Measurements from ENCODE around the gene VMAC. TPM values are rescaled to one million over a fixed set of nuclear protein-coding genes. Genes with fewer than 3 reads are reported as not detected.

Gene VMAC
- total and polyA plus RNA-seq, 2 donors (not counting 1 experiment from before 2014, with no cell fraction given), result 27.1 to 27.2 TPM

DNA sequence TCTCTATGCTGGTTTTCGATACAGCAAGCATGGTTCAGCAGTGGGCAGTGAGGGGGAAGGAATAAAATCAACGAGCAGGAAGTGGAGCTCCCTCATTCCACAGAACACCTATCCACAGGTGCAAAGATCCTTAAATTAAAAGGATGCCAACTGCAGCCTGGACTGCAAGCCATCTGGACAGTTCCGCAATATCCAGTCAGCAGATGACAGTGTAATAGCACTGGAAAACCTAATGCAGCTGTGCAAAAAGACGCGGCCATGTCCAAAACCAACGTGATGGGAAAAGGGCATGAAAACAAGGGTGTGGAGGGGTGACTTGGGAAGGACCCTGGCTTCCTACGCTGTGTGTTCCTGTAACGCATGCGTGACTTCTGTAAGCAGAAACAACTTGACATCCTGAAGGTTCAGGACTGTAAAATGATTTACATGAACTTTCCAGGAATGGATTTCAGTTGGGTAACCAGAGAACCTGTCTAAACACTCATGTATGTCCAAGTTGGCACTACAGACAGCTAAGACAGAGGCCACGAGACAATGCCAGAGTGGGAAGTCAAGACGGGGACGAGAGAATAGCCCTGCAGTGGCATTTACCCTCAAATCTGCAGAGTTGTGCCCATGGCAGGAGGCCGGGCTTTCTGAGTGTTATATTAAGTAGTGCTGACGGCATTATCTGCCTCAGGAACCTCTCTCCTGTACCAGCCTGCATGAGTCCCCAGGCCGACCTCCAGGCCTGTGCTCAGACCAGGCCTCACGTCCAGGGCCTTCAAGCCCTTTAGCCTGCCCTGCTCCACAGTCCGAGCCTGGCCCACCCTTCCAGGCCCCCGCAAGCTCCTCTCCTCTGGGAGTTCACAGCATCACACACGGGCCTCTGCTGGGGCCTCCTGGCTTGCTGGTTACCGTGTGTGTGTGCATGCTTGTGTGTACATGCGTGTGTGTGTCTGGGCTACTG lies 35.9 kb downstream of the VMAC start:
- POLR2A ChIA-PET, result no interaction called here
- no peak for DNase-seq
- CTCF ChIA-PET, result no interaction called here

DNA sequence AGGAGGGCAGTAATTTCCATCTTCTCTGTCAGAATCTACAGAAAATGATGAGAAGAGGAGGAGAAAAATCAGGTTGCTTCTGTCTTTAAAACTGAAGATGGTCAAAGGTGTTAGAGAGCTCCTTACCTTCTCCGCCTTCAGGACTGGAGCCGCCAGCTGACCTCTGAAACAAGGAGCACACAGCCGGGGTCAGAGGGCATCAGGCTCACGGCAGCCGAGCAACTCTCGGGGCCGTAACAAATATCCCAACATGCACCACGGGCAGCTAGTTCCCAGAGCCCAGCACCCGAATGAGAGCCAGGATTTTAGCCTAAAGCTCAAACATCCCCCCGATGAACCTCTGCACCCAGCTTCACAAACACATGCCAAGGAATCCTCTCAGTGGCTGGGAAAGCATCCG lies 37.0 kb downstream of the VMAC start:
- Mint-ChIP-seq H3K4me3 (no peak overlapping the region), H3K27ac (no peak overlapping the region), H3K9me3 (ENCODE audit: insufficient read depth) (no peaks in the 10 kb centered on the region), H3K4me1 (peaks cover 1% of the 10 kb centered on the region), H3K27me3 (no peaks in the 10 kb centered on the region)
- ATAC-seq (ENCODE audit: low read depth) (no peak), DNase-seq (no peak)
- Histone ChIP-seq H3K4me2 (replicated peaks; ENCODE audit: low read depth, low read length, poor library complexity, severe bottlenecking) (no peak overlapping the region), H3K4me1 (ENCODE audit: control insufficient read depth in 2 of 2, insufficient read depth in 2 of 2, low read length in 2 of 2) (no peaks in the 10 kb centered on the region), H3K27ac (ENCODE audit: low read length in 2 of 2) (no peak overlapping the region), H2AFZ (ENCODE audit: insufficient read depth, low read depth, low read length, poor library complexity, severe bottlenecking) (no peak overlapping the region), H3K27me3 (replicated peaks in 1 of 4; ENCODE audit: control extremely low read depth in 1 of 4, control insufficient read depth in 3 of 4, insufficient read depth in 4 of 4, low read length in 3 of 4) (no peaks in the 10 kb centered on the region), H3K79me2 (ENCODE audit: control insufficient read depth, insufficient read depth, low read length) (peaks cover 75% of the 10 kb centered on the region), H3K36me3 (replicated peaks in 1 of 2; ENCODE audit: control extremely low read depth in 1 of 2, control insufficient read depth in 1 of 2, extremely low read depth in 1 of 2, insufficient read depth in 2 of 2, low read length in 1 of 2) (peaks cover 2 to 54% of the 10 kb centered on the region in 2 experiments), H3K9me3 (ENCODE audit: control extremely low read depth in 1 of 3, control insufficient read depth in 2 of 3, insufficient read depth in 1 of 3, low read length in 2 of 3) (no peaks in the 10 kb centered on the region), H4K20me1 (ENCODE audit: control insufficient read depth, insufficient read depth, low read length, poor library complexity, severe bottlenecking) (peaks cover 92% of the 10 kb centered on the region), H3K4me3 (ENCODE audit: control extremely low read depth in 1 of 5, extremely low read depth in 1 of 5, insufficient read depth in 1 of 5, low read depth in 2 of 5, low read length in 4 of 5) (no peak overlapping the region), H3K9ac (ENCODE audit: low read length) (no peak overlapping the region)
- 99% methylated on average over 11 of the region's 11 CpGs for WGBS (ENCODE audit: insufficient coverage)
- CTCF ChIA-PET, result interaction anchor here (0.8 kb wide), 1 partner anchor 26 kb away, joined by 3 read pairs; no protein-coding TSS in a partner anchor
- intact Hi-C loops (cut with micrococcal nuclease), result no loop called here
- TF ChIP-seq, protein P1, sequence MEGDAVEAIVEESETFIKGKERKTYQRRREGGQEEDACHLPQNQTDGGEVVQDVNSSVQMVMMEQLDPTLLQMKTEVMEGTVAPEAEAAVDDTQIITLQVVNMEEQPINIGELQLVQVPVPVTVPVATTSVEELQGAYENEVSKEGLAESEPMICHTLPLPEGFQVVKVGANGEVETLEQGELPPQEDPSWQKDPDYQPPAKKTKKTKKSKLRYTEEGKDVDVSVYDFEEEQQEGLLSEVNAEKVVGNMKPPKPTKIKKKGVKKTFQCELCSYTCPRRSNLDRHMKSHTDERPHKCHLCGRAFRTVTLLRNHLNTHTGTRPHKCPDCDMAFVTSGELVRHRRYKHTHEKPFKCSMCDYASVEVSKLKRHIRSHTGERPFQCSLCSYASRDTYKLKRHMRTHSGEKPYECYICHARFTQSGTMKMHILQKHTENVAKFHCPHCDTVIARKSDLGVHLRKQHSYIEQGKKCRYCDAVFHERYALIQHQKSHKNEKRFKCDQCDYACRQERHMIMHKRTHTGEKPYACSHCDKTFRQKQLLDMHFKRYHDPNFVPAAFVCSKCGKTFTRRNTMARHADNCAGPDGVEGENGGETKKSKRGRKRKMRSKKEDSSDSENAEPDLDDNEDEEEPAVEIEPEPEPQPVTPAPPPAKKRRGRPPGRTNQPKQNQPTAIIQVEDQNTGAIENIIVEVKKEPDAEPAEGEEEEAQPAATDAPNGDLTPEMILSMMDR (IDR thresholded peaks at IDR 0.05), result no peak
- TF ChIP-seq EZH2 (IDR thresholded peaks at IDR 0.05; ENCODE audit: borderline replicate concordance, insufficient read depth, low read depth, low read length, poor library complexity, severe bottlenecking), result no peak
- POLR2A ChIA-PET, result no interaction called here

More for the DNA sequence above, 35.9 kb downstream of the VMAC start:
- WGBS (ENCODE audit: insufficient coverage), result 100% methylated on average over 12 of the region's 21 CpGs
- Mint-ChIP-seq H3K4me3 (no peak overlapping the region), H3K27me3 (no peaks in the 10 kb centered on the region), H3K9me3 (ENCODE audit: insufficient read depth) (no peaks in the 10 kb centered on the region), H3K4me1 (no peaks in the 10 kb centered on the region), H3K27ac (no peak overlapping the region)
- Histone ChIP-seq H4K20me1 (ENCODE audit: control insufficient read depth, insufficient read depth, low read length, poor library complexity, severe bottlenecking) (peaks cover 92% of the 10 kb centered on the region), H3K4me3 (ENCODE audit: control extremely low read depth in 1 of 5, extremely low read depth in 1 of 5, insufficient read depth in 1 of 5, low read depth in 2 of 5, low read length in 4 of 5) (no peak overlapping the region), H3K4me1 (ENCODE audit: control insufficient read depth in 2 of 2, insufficient read depth in 2 of 2, low read length in 2 of 2) (no peaks in the 10 kb centered on the region), H3K9me3 (ENCODE audit: control extremely low read depth in 1 of 3, control insufficient read depth in 2 of 3, insufficient read depth in 1 of 3, low read length in 2 of 3) (no peaks in the 10 kb centered on the region), H2AFZ (ENCODE audit: insufficient read depth, low read depth, low read length, poor library complexity, severe bottlenecking) (no peak overlapping the region), H3K79me2 (ENCODE audit: control insufficient read depth, insufficient read depth, low read length) (peaks cover 75% of the 10 kb centered on the region), H3K4me2 (replicated peaks; ENCODE audit: low read depth, low read length, poor library complexity, severe bottlenecking) (no peak overlapping the region), H3K9ac (ENCODE audit: low read length) (no peak overlapping the region), H3K36me3 (replicated peaks in 1 of 2; ENCODE audit: control extremely low read depth in 1 of 2, control insufficient read depth in 1 of 2, extremely low read depth in 1 of 2, insufficient read depth in 2 of 2, low read length in 1 of 2) (peaks cover 2 to 56% of the 10 kb centered on the region in 2 experiments), H3K27ac (ENCODE audit: low read length in 2 of 2) (no peak overlapping the region), H3K27me3 (replicated peaks in 1 of 4; ENCODE audit: control extremely low read depth in 1 of 4, control insufficient read depth in 3 of 4, insufficient read depth in 4 of 4, low read length in 3 of 4) (no peaks in the 10 kb centered on the region)
- intact Hi-C loops (cut with micrococcal nuclease), result no loop called here
- TF ChIP-seq, protein P1 (IDR thresholded peaks at IDR 0.05), result no peak
- no peak for TF ChIP-seq EZH2 (IDR thresholded peaks at IDR 0.05; ENCODE audit: borderline replicate concordance, insufficient read depth, low read depth, low read length, poor library complexity, severe bottlenecking)
- no peak for ATAC-seq (ENCODE audit: low read depth)

Measured in B cell (primary cell).